ENCODE data around the gene EBI3.
"Not testable (repeated sequence)": the region's sequence is repeated elsewhere in the genome, so short reads cannot be mapped to it uniquely, and the experiment has no call there.

DNA sequence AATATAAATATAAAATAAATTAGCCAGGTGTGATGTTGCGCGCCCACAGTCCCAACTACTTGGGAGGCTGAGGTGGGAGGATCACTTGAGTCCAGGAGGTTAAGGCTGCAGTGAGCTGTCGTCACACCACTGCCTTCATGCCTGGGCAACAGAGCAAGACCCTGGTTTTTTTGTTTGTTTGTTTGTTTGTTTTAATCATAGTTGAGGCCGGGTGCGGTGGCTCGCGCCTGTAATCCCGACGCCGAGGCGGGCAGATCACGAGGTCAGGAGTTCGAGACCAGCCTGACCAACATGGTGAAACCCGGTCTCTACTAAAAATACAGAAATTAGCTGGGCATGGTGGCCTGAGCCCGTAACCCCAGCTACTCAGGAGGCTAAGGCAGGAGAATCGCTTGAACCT, 8.2 kb downstream of the EBI3 start:
- not testable (repeated sequence) for TF ChIP-seq EZH2 (IDR thresholded peaks at IDR 0.05; ENCODE audit: low read length); CTCF (optimal IDR thresholded peaks at IDR 0.05 in 1 of 3, IDR thresholded peaks at IDR 0.05 in 1 of 3, conservative IDR thresholded peaks at IDR 0.05 in 1 of 3; ENCODE audit: extremely low read depth in 1 of 3, insufficient read depth in 2 of 3, low read length in 3 of 3)
